ENCODE results near the gene KCND3.

Gene KCND3

DNA sequence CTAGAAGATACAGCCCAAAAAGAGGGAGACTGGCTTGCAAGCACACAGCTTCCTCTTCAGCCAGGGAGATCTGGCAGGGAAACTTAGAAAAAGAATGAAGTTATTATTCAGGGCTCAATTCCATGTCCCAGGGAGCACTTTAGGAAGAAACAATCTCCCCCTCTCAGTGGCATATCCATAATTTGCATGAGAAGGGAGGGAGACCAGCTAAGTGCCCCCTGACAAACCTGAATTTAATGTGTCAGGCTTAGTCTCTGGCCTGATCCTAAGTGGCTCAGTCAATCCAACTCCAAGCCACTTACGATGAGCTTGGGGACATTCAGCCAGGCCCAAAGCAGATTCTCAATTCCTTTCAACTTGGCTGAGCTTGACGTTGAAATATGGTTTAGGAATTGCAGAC is 17.7 kb upstream of the KCND3 start:
- ATAC-seq = no peak
- TF ChIP-seq PPARA (CRISPR knock-in tag; IDR thresholded peaks at IDR 0.05; ENCODE audit: borderline replicate concordance) (no peak), SNAI2 (CRISPR knock-in tag; IDR thresholded peaks at IDR 0.05) (no peak), ZNF565 (CRISPR knock-in tag; conservative IDR thresholded peaks at IDR 0.05; ENCODE audit: low read depth) (no peak), TOX (CRISPR knock-in tag; IDR thresholded peaks at IDR 0.05; ENCODE audit: borderline replicate concordance) (no peak), GLIS3 (CRISPR knock-in tag; IDR thresholded peaks at IDR 0.05) (no peak), ZNF70 (CRISPR knock-in tag; IDR thresholded peaks at IDR 0.05) (no peak), ISL1 (CRISPR knock-in tag; IDR thresholded peaks at IDR 0.05) (no peak), ESRRG (CRISPR knock-in tag; IDR thresholded peaks at IDR 0.05) (no peak), OSR1 (CRISPR knock-in tag; IDR thresholded peaks at IDR 0.05) (no peak), CSDC2 (CRISPR knock-in tag; IDR thresholded peaks at IDR 0.05) (no peak), ZFP30 (CRISPR knock-in tag; IDR thresholded peaks at IDR 0.05) (no peak), TCF4 (CRISPR knock-in tag; IDR thresholded peaks at IDR 0.05; ENCODE audit: borderline replicate concordance) (no peak), ARNTL (CRISPR knock-in tag; IDR thresholded peaks at IDR 0.05; ENCODE audit: borderline replicate concordance, low read depth) (no peak), RARB (CRISPR knock-in tag; IDR thresholded peaks at IDR 0.05) (no peak), ZFP3 (CRISPR knock-in tag; IDR thresholded peaks at IDR 0.05) (no peak)
- TF ChIP-seq, protein P1, sequence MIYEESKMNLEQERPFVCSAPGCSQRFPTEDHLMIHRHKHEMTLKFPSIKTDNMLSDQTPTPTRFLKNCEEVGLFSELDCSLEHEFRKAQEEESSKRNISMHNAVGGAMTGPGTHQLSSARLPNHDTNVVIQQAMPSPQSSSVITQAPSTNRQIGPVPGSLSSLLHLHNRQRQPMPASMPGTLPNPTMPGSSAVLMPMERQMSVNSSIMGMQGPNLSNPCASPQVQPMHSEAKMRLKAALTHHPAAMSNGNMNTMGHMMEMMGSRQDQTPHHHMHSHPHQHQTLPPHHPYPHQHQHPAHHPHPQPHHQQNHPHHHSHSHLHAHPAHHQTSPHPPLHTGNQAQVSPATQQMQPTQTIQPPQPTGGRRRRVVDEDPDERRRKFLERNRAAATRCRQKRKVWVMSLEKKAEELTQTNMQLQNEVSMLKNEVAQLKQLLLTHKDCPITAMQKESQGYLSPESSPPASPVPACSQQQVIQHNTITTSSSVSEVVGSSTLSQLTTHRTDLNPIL (CRISPR knock-in tag; IDR thresholded peaks at IDR 0.05; ENCODE audit: low read depth) = no peak
- TF ChIP-seq, protein P2, sequence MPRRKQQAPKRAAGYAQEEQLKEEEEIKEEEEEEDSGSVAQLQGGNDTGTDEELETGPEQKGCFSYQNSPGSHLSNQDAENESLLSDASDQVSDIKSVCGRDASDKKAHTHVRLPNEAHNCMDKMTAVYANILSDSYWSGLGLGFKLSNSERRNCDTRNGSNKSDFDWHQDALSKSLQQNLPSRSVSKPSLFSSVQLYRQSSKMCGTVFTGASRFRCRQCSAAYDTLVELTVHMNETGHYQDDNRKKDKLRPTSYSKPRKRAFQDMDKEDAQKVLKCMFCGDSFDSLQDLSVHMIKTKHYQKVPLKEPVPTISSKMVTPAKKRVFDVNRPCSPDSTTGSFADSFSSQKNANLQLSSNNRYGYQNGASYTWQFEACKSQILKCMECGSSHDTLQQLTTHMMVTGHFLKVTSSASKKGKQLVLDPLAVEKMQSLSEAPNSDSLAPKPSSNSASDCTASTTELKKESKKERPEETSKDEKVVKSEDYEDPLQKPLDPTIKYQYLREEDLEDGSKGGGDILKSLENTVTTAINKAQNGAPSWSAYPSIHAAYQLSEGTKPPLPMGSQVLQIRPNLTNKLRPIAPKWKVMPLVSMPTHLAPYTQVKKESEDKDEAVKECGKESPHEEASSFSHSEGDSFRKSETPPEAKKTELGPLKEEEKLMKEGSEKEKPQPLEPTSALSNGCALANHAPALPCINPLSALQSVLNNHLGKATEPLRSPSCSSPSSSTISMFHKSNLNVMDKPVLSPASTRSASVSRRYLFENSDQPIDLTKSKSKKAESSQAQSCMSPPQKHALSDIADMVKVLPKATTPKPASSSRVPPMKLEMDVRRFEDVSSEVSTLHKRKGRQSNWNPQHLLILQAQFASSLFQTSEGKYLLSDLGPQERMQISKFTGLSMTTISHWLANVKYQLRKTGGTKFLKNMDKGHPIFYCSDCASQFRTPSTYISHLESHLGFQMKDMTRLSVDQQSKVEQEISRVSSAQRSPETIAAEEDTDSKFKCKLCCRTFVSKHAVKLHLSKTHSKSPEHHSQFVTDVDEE (CRISPR knock-in tag; IDR thresholded peaks at IDR 0.05) = no peak
- TF ChIP-seq, protein P3, sequence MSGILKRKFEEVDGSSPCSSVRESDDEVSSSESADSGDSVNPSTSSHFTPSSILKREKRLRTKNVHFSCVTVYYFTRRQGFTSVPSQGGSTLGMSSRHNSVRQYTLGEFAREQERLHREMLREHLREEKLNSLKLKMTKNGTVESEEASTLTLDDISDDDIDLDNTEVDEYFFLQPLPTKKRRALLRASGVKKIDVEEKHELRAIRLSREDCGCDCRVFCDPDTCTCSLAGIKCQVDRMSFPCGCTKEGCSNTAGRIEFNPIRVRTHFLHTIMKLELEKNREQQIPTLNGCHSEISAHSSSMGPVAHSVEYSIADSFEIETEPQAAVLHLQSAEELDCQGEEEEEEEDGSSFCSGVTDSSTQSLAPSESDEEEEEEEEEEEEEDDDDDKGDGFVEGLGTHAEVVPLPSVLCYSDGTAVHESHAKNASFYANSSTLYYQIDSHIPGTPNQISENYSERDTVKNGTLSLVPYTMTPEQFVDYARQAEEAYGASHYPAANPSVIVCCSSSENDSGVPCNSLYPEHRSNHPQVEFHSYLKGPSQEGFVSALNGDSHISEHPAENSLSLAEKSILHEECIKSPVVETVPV (CRISPR knock-in tag; IDR thresholded peaks at IDR 0.05) = no peak
- TF ChIP-seq, protein P4, sequence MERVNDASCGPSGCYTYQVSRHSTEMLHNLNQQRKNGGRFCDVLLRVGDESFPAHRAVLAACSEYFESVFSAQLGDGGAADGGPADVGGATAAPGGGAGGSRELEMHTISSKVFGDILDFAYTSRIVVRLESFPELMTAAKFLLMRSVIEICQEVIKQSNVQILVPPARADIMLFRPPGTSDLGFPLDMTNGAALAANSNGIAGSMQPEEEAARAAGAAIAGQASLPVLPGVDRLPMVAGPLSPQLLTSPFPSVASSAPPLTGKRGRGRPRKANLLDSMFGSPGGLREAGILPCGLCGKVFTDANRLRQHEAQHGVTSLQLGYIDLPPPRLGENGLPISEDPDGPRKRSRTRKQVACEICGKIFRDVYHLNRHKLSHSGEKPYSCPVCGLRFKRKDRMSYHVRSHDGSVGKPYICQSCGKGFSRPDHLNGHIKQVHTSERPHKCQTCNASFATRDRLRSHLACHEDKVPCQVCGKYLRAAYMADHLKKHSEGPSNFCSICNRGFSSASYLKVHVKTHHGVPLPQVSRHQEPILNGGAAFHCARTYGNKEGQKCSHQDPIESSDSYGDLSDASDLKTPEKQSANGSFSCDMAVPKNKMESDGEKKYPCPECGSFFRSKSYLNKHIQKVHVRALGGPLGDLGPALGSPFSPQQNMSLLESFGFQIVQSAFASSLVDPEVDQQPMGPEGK (CRISPR knock-in tag; IDR thresholded peaks at IDR 0.05; ENCODE audit: borderline replicate concordance) = no peak
- TF ChIP-seq, protein P5, sequence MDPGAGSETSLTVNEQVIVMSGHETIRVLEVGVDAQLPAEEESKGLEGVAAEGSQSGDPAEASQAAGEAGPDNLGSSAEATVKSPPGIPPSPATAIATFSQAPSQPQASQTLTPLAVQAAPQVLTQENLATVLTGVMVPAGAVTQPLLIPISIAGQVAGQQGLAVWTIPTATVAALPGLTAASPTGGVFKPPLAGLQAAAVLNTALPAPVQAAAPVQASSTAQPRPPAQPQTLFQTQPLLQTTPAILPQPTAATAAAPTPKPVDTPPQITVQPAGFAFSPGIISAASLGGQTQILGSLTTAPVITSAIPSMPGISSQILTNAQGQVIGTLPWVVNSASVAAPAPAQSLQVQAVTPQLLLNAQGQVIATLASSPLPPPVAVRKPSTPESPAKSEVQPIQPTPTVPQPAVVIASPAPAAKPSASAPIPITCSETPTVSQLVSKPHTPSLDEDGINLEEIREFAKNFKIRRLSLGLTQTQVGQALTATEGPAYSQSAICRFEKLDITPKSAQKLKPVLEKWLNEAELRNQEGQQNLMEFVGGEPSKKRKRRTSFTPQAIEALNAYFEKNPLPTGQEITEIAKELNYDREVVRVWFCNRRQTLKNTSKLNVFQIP (CRISPR knock-in tag; IDR thresholded peaks at IDR 0.05; ENCODE audit: borderline replicate concordance, low read depth) = no peak

DNA sequence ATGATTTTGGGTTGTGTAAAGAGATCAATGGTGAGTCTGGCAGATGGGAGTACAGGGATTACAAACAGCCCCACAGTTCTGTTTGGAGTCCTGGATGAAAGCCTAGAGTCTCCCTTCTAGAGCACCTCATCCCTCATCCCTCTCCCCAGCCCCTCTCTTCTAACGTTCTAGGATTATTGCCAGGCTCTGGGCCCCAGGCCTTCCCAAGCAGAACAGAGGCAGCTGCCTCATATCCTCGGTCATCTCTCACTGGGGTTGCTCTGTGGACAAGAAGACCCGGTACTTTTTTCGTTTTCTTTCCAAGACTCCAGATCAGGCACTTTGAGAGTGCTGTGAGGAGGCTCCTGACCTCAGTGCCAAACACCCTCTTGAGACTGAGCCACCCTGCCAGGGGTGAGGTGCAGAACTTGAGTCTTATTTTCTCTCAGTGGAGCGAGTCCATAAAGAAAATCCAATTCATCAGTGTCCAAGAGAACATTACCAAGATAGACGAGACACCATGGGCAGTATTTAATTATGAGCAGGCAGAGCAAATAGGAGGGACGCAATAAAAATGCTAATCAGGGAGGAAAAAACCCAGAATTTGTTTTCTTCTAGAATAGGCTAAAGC is 17.1 kb upstream of the KCND3 start:
- no peak for ATAC-seq
- TF ChIP-seq ZC3H10 (CRISPR knock-in tag; IDR thresholded peaks at IDR 0.05) (no peak), ZFP30 (CRISPR knock-in tag; IDR thresholded peaks at IDR 0.05) (no peak), ISL1 (CRISPR knock-in tag; IDR thresholded peaks at IDR 0.05) (no peak), BACH2 (CRISPR knock-in tag; IDR thresholded peaks at IDR 0.05; ENCODE audit: borderline replicate concordance) (no peak), RARB (CRISPR knock-in tag; IDR thresholded peaks at IDR 0.05) (no peak), CSDC2 (CRISPR knock-in tag; IDR thresholded peaks at IDR 0.05) (no peak), ZNF8 (CRISPR knock-in tag; IDR thresholded peaks at IDR 0.05) (no peak), GLIS3 (CRISPR knock-in tag; IDR thresholded peaks at IDR 0.05) (no peak), ESRRG (CRISPR knock-in tag; IDR thresholded peaks at IDR 0.05) (no peak), SNAI2 (CRISPR knock-in tag; IDR thresholded peaks at IDR 0.05) (no peak), PPARA (CRISPR knock-in tag; IDR thresholded peaks at IDR 0.05; ENCODE audit: borderline replicate concordance) (no peak)

Measured in SK-N-SH treated with all-trans-retinoic acid at 6 μM for 48 hours (cell line).